GM21381 (cell line): Measurements from ENCODE around the gene KIAA0408.

Experiments
- ATAC-seq: cut with Tn5 transposase; IDR thresholded peaks from one replicate; pipeline ENCODE4 v1.9.1; 2021; ENCODE audit warnings: mild to moderate bottlenecking, moderate library complexity; ENCODE audit not compliant: unreplicated experiment

The KIAA0408 gene

GRCh38 chr6:127459231-127459641 lies at the start of gene KIAA0408:
Gene KIAA0408, minus strand, starts transcription at chr6:127459389. Its CDS starts 5,408 bp downstream, at chr6:127453981.
- ATAC-seq: no peak

- no peak for ATAC-seq
Observed at GRCh38 chr6:127506894-127507293, 47.7 kb upstream of the KIAA0408 start.

- no peak for ATAC-seq
Observed at GRCh38 chr6:127503022-127503421, 43.8 kb upstream of the KIAA0408 start.

- ATAC-seq: no peak
Observed at GRCh38 chr6:127497410-127497809, 38.2 kb upstream of the KIAA0408 start.

- ATAC-seq: no peak
Observed at GRCh38 chr6:127496471-127496870, 37.3 kb upstream of the KIAA0408 start.

GRCh38 chr6:127494240-127494767 lies 35.1 kb upstream of the KIAA0408 start:
- ATAC-seq: no peak

GRCh38 chr6:127489248-127489647 lies 30.1 kb upstream of the KIAA0408 start:
- ATAC-seq: no peak

- ATAC-seq: no peak
Observed at GRCh38 chr6:127486934-127487333, 27.7 kb upstream of the KIAA0408 start.

- ATAC-seq: peak; percentile 100
Observed at GRCh38 chr6:127484212-127484863, 25.1 kb upstream of the KIAA0408 start.

- peak; percentile 10 for ATAC-seq
Observed at GRCh38 chr6:127483399-127484055, 24.3 kb upstream of the KIAA0408 start.

GRCh38 chr6:127482325-127482724 lies 23.1 kb upstream of the KIAA0408 start:
- ATAC-seq: no peak

GRCh38 chr6:127481628-127482027 lies 22.4 kb upstream of the KIAA0408 start:
- no peak for ATAC-seq

- no peak for ATAC-seq
Observed at GRCh38 chr6:127481111-127481510, 21.9 kb upstream of the KIAA0408 start.

GRCh38 chr6:127477658-127478057 lies 18.5 kb upstream of the KIAA0408 start:
- ATAC-seq: no peak

GRCh38 chr6:127475823-127476176 lies 16.6 kb upstream of the KIAA0408 start:
- no peak for ATAC-seq

GRCh38 chr6:127475135-127475822 lies 16.1 kb upstream of the KIAA0408 start:
- no peak for ATAC-seq

- no peak for ATAC-seq
Observed at GRCh38 chr6:127471379-127472255, 12.4 kb upstream of the KIAA0408 start.

- no peak for ATAC-seq
Observed at GRCh38 chr6:127468936-127469335, 9.7 kb upstream of the KIAA0408 start.

GRCh38 chr6:127466416-127466815 lies 7.2 kb upstream of the KIAA0408 start:
- ATAC-seq: no peak

- ATAC-seq: peak; percentile 93
Observed at GRCh38 chr6:127464881-127465459, 5.8 kb upstream of the KIAA0408 start.
